ENCODE measurements around the gene NTN5.

NTN5 gene

DNA sequence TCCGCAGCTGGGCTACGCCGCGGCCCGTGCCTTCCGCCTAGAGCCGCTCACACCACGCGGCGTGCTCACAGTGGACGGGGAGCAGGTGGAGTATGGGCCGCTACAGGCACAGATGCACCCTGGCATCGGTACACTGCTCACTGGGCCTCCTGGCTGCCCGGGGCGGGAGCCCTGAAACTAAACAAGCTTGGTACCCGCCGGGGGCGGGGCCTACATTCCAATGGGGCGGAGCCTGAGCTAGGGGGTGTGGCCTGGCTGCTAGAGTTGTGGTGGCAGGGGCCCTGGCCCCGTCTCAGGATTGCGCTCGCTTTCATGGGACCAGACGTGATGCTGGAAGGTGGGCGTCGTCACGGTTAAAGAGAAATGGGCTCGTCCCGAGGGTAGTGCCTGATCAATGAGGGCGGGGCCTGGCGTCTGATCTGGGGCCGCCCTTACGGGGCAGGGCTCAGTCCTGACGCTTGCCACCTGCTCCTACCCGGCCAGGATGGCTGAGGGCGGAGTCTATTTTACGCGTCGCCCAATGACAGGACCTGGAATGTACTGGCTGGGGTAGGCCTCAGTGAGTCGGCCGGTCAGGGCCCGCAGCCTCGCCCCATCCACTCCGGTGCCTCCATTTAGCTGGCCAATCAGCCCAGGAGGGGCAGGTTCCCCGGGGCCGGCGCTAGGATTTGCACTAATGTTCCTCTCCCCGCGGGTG is 43.1 kb downstream of the NTN5 start:
- no peak for DNase-seq (ENCODE audit: low read depth)

DNA sequence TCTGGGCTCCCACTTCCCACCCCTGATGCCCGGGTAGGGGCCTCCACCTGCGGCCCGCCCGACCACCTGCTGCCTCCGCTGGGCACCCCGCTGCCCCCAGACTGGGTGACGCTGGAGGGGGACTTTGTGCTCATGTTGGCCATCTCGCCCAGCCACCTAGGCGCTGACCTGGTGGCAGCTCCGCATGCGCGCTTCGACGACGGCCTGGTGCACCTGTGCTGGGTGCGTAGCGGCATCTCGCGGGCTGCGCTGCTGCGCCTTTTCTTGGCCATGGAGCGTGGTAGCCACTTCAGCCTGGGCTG is 43.6 kb downstream of the NTN5 start:
- DNase-seq (ENCODE audit: low read depth): no peak

GRCh38 chr19:48628486-48629296 is 44.1 kb downstream of the NTN5 start:
- DNase-seq (ENCODE audit: low read depth): no peak

DNA sequence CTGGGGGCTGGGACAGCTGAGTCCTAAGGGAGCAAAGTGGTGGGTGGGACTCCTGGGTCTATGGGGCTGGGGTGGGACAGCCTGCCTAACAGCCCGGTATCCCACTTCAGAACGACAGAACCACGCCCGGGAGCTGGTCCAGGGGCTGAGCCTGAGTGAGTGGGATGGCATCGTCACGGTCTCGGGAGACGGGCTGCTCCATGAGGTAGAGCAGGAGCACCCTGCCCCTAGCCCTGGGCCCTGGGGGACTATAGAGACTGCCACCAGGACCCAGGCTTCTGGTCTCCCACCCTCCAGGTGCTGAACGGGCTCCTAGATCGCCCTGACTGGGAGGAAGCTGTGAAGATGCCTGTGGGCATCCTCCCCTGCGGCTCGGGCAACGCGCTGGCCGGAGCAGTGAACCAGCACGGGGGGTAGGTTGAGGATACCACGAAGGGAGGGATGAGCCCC is 44.9 kb downstream of the NTN5 start:
- no peak for DNase-seq (ENCODE audit: low read depth)

- no peak for DNase-seq (ENCODE audit: low read depth)
These were observed 45.5 kb downstream of the NTN5 start for GRCh38 chr19:48627201-48627864.

GRCh38 chr19:48625891-48626327 is 46.9 kb downstream of the NTN5 start:
- DNase-seq (ENCODE audit: low read depth): no peak

- DNase-seq (ENCODE audit: low read depth): no peak
These were observed 47.8 kb downstream of the NTN5 start for GRCh38 chr19:48624791-48625723.

- DNase-seq (ENCODE audit: low read depth): peak; percentile 95
These were observed 48.7 kb downstream of the NTN5 start for GRCh38 chr19:48624067-48624594.

- DNase-seq (ENCODE audit: low read depth): no peak
These were observed 49.2 kb downstream of the NTN5 start for GRCh38 chr19:48623556-48624066.

GRCh38 chr19:48619692-48620585 is 52.9 kb downstream of the NTN5 start:
- DNase-seq (ENCODE audit: low read depth): no peak

GRCh38 chr19:48618916-48619691 is 53.7 kb downstream of the NTN5 start, which contains the start of the genes RPL18 and SPHK2:
TSS of gene RPL18 (minus strand) at chr19:48619178. CDS start at chr19:48619143, 35 bp downstream.
TSS of gene SPHK2 (plus strand) at chr19:48619506. CDS start at chr19:48620515, 1,009 bp downstream.
- DNase-seq (ENCODE audit: low read depth): peak; percentile 100

DNA sequence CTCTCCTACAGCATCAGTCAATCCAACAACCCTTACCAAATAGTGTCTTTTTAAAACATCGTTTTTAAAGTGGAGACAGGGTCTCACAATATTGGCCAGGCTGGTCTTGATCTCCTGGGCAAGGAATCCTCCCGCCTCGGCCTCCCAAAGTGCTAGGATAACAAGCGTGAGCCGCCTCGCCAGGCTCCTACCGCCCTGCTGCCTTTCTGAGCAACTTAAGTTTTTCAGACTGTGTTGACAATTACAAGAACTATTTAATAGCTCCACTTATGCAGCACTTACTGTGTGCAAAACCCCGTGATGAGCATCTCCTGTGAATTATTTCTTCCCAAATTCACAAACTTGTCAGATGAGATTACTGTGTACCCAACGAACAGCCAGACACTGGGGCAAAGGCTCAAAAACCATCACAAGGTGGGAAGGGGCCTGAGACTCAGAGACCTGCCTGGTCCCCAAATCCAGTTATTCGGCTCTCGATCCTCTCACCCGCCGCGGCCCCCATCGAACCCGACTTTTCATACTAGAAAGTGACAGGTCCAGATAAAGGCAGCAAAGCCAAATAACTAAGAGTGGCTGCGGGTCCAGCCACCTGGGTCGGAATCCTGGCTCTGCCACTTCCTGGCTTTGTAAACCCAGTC is 54.4 kb downstream of the NTN5 start:
- DNase-seq (ENCODE audit: low read depth): no peak

DNA sequence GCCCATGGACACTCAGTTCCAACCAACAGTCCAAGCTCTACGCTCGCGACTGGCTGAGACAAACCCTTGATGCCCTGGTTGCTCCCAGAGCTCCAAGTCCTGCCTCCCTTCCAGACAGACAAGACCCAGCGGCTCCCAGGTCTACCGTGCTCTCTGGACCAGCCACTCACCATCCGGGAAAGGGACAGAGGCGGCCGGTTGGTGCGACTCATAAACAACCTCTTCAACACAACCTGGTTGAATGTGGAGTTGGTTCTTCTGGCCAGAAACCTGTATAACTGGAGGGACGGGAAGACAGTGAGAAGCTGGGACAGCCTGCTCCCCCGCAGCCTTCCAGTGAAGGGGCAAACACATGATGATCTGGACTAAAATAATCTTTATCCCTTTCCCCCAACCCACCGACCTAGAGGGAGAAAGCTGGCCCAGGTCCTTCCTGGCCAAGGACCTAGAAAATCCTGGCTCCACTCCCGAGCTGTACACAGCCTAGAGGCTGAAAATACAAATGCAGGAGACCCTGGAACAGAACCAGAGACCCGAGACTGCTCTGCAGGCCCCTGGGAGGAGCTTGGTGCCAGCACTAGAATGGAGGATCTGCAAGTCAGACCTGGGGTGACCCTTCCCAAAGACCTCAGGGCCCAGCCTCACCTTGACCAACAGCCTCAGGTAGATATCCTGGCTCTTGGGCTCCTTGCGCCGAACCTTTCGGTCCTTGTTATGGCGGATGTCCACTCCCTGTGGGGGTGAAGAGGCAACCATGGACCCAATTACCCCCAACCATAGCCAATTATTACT is 55.5 kb downstream of the NTN5 start:
- DNase-seq (ENCODE audit: low read depth): no peak

- DNase-seq (ENCODE audit: low read depth): no peak
These were observed 56.2 kb downstream of the NTN5 start for GRCh38 chr19:48616491-48617056.

- no peak for DNase-seq (ENCODE audit: low read depth)
These were observed 56.8 kb downstream of the NTN5 start for GRCh38 chr19:48616041-48616436.

- no peak for DNase-seq (ENCODE audit: low read depth)
These were observed 57.4 kb downstream of the NTN5 start for GRCh38 chr19:48615231-48616040.

Measured in fibroblast of the conjunctiva (primary cell).